Stimulated activated CD4-positive, alpha-beta T cell treated with anti-CD3 and anti-CD28 coated beads, Interleukin-12 subunit alpha, Interleukin-12 subunit beta, amount 100 ng/mL, for 24 hours (primary cell): ENCODE results near the gene MMADHC.
A peak's percentile ranks its signal among the peaks of the same experiment; 100 is the strongest.

Experiments used
- DNase-seq, 2 experiments: peaks; one replicate each; pipeline ENCODE4 v3.0.0-alpha.2; 2020; ENCODE audit warnings: low read depth in 2 of 2

The MMADHC gene

GRCh38 chr2:149587220-149587949 is at the start of gene MMADHC:
MMADHC (minus strand) TSS chr2:149587775; CDS start chr2:149587097, 678 bp downstream.
- peak; percentile 88 for DNase-seq

GRCh38 chr2:149634103-149634502 is 46.5 kb upstream of the MMADHC start:
- no peak for DNase-seq

- no peak for DNase-seq
Observed at GRCh38 chr2:149630445-149630844, 42.9 kb upstream of the MMADHC start.

DNA sequence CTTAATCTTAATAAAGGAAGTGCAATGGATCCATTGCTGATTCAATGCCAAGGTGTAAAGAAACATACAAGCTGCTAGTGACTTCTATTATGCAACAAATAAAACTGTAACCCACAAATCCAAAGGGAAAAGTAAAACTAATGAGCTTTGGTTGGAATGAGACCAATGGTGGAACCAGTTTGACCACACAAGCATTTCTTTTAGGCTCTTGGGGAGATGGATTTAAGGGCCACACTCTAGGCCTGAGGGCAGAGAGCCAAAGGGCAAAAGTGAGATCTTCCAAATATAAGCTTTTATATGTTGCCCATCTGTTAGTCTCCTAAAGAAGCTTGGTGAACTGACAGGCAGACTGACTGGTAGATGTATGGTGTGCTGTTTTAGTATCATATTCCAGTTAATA is 41.5 kb upstream of the MMADHC start:
- DNase-seq = no peak

DNA sequence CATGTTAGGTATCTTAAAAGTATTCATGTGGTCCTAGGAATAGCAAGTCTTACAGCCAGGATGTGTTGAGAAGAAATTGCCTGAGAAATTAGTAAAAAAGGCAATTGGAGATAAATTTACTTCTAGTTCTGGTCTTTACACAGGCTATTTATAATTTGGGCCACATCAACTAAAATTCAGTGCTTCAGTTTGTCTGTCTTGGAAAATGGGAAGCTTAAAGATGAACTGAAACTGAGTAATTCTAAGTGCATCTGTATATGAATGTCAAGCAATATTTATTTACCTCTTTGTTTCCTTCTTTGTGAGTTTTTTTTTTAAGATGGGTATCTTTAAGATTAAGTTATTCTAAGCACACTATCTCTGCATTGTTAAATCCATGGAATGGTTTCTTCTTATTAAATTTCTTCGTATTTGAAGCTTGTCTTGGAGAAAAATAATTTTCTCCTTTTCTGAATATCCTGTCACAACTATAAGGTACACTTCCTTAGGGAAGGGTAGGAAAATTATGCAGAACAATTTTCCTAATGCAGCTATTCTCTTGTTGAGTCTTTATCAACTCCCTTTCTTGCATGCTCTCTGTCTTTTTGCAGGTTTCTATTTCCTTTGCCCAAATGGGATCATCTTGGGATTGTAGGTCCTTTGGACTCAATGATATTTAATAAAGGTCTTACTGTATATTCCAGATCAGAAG is 39.7 kb upstream of the MMADHC start:
- no peak for DNase-seq

DNA sequence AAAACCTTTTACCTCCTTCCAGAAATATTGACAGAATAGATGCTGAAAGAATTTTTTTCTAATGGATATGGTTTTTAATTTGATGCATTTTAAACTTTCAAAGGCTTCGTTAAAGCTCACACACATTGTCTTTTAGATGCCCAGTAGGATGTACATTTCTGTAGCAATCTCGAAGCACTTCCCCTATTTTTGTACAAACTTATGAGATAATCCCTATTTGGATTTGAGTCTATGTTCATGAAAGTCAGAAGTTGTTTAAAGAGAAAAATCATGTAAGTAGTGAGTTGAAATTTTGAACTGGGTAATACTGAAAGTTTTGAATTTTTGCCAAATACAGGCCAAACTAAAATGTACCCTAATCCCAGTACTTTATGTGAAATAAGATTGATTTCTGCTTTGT is 38.1 kb upstream of the MMADHC start:
- DNase-seq = no peak

DNA sequence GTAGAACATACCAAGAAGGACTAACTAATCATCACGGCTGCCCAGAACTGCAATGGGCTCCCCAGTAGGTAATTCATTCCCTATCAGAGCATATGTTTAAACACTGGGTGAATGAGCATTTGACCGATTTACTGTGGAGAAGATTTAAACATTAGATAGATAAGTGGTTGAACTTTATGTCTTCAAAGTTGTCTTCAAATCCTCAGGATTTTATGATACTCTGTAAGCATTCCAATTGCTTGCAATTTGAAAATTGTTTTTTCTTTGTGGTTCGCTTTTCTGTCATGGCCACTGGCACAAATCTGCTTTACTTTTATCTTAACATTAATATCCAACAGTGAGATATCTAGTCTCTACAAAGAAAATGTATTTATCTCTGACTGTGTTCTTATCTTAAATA is 37.7 kb upstream of the MMADHC start:
- no peak for DNase-seq

DNA sequence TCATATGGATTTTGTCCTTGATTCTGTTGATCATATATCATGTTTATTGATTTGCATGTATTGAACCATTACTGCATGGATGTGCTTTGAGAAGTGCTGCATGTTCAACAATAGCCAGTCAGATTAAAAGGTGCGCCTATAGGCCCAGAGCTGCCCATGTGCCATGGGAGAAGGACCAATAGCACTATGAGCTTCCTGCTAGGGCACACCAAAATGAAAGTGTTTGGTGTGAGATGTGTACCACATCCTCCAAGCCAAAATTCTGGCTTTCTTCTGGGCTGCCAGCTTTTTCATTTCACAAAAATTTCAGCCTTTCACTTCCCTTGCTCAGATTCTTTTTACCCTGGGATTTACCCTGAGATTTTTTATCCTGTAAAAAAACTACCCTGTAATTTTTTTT is 34.8 kb upstream of the MMADHC start:
- no peak for DNase-seq

DNA sequence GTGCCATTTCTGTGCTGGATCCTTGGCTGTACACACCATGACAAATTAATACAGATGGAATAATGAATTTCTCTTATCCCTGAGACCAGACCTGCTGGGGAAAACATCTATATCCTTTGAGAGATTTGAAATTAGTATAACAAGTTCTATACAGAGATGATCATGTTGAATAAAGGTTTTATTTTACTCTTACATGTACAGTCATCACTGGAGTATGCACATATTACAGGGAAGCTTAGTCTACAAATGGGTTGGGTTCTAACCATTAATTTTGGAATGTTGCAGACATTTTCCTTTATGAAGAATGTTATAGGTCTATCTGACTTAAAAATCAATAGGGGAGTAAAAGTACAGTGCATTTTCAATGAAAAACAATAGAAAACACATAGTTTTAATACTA is 29.9 kb upstream of the MMADHC start:
- no peak for DNase-seq

GRCh38 chr2:149616681-149617456 is 29.3 kb upstream of the MMADHC start:
- no peak for DNase-seq

DNA sequence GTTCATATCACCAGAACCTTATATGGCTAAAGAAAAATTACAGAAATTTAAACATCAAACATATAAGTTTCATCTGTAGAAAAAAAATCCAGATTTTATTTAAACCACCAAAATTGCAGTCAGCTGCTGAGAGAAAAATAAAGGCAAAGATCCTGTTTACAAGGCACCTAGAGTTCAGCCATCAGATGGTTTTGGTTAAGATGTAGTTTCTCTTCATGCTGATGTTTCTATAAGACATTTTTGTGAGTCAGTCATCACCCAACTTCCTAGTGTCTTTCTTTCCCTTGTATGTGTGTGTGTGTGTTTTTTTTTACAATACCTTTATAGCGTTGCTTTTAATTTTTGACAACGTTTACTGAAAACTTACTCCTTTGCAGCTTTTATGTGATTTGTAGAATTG is 26.1 kb upstream of the MMADHC start:
- no peak for DNase-seq

- no peak for DNase-seq
Observed at GRCh38 chr2:149612122-149612521, 24.5 kb upstream of the MMADHC start.

- DNase-seq = no peak
Observed at GRCh38 chr2:149611100-149611820, 23.7 kb upstream of the MMADHC start.

GRCh38 chr2:149606251-149606811 is 18.8 kb upstream of the MMADHC start:
- no peak for DNase-seq

GRCh38 chr2:149603248-149603647 is 15.7 kb upstream of the MMADHC start:
- no peak for DNase-seq

GRCh38 chr2:149601141-149601796 is 13.7 kb upstream of the MMADHC start:
- no peak for DNase-seq

GRCh38 chr2:149597668-149598326 is 10.2 kb upstream of the MMADHC start:
- DNase-seq = peak; percentile 11 to 14

DNA sequence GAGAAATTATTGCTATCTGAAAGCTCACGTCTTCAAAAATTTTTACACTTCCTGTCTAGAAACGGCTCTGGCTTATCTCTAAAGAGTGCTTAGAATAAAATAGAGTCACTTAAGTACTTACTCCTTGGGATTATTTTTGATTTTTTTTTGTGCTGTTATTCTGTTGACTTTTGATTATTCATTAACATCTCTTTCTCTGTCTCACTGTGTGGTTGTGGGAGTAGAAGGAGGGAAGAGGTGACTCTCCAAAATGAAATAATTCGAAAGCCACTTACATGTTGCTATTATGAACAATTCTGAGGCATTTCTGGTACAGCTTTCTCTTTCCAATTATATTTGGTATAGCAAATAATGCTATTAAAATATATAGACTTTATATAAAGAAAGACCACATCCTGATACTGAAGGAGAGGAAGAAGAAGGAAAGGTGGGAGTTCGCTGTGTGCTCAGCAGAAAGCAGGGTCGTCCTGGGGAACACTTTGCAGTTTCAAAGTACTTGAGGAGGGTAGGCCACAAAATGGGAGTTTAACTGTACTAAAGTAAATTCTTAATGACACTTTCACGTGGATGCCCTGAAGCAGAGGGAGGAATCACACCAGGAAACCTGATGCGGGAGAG is 9.6 kb upstream of the MMADHC start:
- no peak for DNase-seq

- no peak for DNase-seq
Observed at GRCh38 chr2:149596471-149596870, 8.9 kb upstream of the MMADHC start.
